ENCODE data around the gene MISP. TPM values are rescaled to one million over a fixed set of nuclear protein-coding genes. Genes with fewer than 3 reads are reported as not detected.

The MISP gene
- total and polyA plus RNA-seq, 2 of the 13 experiments (the other 11 are each of a cell fraction or from before 2014, with no cell fraction given): 0.67 to 1.3 TPM

DNA sequence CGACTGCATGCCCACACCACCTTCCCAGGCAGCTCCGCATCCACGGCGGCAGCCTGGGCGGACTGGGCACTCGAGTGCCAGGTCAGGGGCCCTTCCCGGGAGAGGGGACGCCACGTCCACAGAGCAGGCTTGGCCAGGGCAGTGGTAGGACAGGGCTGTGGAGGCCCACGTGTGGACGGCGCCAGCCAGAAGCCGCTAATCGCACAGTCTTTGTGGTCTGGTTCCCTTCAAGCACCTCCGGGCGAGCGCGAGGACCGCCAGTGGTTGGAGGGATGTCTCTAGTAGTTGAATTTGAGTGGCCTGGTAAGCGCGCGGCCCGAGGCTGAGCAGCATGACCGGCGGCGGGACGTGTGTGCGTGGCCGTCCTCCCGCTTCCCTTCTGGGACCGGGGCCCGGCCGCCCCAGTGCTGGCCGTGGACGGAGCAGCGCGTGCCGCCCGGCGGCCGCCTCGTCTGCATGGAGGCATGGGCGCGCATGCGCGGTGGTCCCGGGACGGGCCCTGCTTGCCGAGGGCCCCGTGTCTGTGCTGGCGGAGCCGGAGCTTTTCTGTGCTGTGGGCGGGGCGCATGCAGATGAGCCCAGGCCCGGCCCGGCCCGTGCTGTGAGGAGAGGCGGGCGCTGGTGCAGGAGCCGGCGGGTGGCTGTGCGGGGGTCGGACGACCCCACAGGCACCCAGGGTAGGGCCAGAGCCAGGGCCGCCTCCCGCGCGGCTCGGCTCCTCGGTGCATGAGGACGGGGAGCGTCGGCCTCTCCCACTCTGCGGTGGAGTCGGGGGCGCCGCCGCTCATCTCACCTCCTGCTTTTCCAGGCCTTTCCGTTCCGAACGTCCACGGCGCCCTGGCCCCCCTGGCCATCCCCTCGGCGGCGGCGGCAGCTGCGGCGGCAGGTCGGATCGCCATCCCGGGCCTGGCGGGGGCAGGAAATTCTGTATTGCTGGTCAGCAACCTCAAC lies 55.0 kb downstream of the MISP start (continued):
- TF ChIP-seq HOXA3 (CRISPR knock-in tag; IDR thresholded peaks at IDR 0.05) (0 out of 2 replicates have a peak, but pooled peaks have one; percentile 47), ZNF136 (CRISPR knock-in tag; IDR thresholded peaks at IDR 0.05; ENCODE audit: low read depth) (no peak)

DNA sequence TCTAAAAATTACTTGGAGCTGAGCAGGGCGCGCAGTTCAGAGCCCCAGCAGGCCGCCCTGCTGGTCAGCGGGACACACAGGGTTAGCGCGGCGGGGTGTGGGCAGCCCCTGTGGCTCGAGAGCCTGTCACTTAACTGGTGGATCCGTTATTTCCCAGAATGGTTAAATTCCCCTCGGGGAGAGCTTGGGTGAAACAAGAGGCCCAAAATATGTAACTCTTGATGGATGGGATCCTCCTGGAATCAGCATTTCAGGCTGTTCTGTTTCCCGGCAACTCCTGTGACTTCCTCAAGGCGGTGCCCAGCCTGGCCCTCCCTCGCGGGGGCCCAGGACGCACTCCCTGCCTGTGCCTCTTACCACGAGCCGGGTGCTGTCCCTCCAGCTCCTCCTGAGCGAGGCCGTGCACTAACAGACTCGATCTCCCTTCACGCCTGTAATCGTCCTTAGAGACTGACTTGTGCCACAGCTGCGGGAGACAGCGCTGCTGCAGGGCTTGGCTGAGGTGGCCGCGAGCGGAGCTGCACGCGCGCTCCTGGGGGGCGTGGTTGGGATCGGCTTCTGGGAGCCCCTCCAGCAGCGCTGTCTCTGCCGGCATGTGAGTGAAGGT lies 56.0 kb downstream of the MISP start:
- intact Hi-C loops (cut with micrococcal nuclease; ENCODE audit: unreplicated experiment): no loop called here
- 98% methylated on average over 25 of the region's 34 CpGs for WGBS (ENCODE audit: low lambda C conversion rate)
- FAIRE-seq (no peak), ATAC-seq (no peak), DNase-seq (ENCODE audit: low spot score) (no peak)
- Histone ChIP-seq H3K27ac (ENCODE audit: extremely low read length, insufficient read depth, low read length) (no peak overlapping the region), H3K9ac (ENCODE audit: insufficient read depth, low read depth, low read length) (no peak overlapping the region), H3K36me3 (replicated peaks in 1 of 2; ENCODE audit: control insufficient read depth in 1 of 2, insufficient read depth in 2 of 2, low read length in 2 of 2) (peaks cover 53 to 96% of the 10 kb centered on the region in 2 experiments; a peak in 4 of 5 replicates), H4K20me1 (ENCODE audit: insufficient read depth, low read length) (peaks cover 85% of the 10 kb centered on the region), H3K27me3 (ENCODE audit: control insufficient read depth in 1 of 2, insufficient read depth in 2 of 2, low read length in 2 of 2) (no peaks in the 10 kb centered on the region), H2AFZ (ENCODE audit: low read length) (no peak overlapping the region), H3K4me3 (replicated peaks in 1 of 3; ENCODE audit: insufficient read depth in 1 of 3, low read depth in 2 of 3, low read length in 3 of 3) (no peak overlapping the region), H3K4me1 (ENCODE audit: insufficient read depth, low read length) (peaks cover 7% of the 10 kb centered on the region), H3K79me2 (ENCODE audit: insufficient read depth, low read length) (peaks cover 55% of the 10 kb centered on the region), H3K9me3 (ENCODE audit: low read length) (no peaks in the 10 kb centered on the region), H3K4me2 (ENCODE audit: low read depth, low read length) (no peak overlapping the region)
- in situ Hi-C loops (cut with HindIII; ENCODE audit: extremely low pct_ligation_motif_present, low pct_unique_long_range_greater_than_20kb): no loop called here
- ChIA-PET CTCF (ENCODE audit: low intra/inter-chr PET ratio, low total read pairs) (no interaction called here), POLR2A (no interaction called here)
- no TSS peak for BruUV-seq (replicated peaks)
- TF ChIP-seq, protein P1, sequence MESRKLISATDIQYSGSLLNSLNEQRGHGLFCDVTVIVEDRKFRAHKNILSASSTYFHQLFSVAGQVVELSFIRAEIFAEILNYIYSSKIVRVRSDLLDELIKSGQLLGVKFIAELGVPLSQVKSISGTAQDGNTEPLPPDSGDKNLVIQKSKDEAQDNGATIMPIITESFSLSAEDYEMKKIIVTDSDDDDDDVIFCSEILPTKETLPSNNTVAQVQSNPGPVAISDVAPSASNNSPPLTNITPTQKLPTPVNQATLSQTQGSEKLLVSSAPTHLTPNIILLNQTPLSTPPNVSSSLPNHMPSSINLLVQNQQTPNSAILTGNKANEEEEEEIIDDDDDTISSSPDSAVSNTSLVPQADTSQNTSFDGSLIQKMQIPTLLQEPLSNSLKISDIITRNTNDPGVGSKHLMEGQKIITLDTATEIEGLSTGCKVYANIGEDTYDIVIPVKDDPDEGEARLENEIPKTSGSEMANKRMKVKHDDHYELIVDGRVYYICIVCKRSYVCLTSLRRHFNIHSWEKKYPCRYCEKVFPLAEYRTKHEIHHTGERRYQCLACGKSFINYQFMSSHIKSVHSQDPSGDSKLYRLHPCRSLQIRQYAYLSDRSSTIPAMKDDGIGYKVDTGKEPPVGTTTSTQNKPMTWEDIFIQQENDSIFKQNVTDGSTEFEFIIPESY (CRISPR knock-in tag; IDR thresholded peaks at IDR 0.05): peak; percentile 74; the same call in 1 of the 2 replicates
- TF ChIP-seq, protein P2, sequence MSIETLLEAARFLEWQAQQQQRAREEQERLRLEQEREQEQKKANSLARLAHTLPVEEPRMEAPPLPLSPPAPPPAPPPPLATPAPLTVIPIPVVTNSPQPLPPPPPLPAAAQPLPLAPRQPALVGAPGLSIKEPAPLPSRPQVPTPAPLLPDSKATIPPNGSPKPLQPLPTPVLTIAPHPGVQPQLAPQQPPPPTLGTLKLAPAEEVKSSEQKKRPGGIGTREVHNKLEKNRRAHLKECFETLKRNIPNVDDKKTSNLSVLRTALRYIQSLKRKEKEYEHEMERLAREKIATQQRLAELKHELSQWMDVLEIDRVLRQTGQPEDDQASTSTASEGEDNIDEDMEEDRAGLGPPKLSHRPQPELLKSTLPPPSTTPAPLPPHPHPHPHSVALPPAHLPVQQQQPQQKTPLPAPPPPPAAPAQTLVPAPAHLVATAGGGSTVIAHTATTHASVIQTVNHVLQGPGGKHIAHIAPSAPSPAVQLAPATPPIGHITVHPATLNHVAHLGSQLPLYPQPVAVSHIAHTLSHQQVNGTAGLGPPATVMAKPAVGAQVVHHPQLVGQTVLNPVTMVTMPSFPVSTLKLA (IDR thresholded peaks at IDR 0.05): no peak
- TF ChIP-seq ZBTB3 (CRISPR knock-in tag; IDR thresholded peaks at IDR 0.05; ENCODE audit: borderline replicate concordance, low read depth): no peak
- no peak for TF ChIP-seq RFX1 (IDR thresholded peaks at IDR 0.05)
- TF ChIP-seq ZNF879 (CRISPR knock-in tag; IDR thresholded peaks at IDR 0.05): no peak
- no peak for TF ChIP-seq FOXC1 (CRISPR knock-in tag; IDR thresholded peaks at IDR 0.05; ENCODE audit: borderline replicate concordance)
- TF ChIP-seq ZNF225 (CRISPR knock-in tag; IDR thresholded peaks at IDR 0.05): no peak
- TF ChIP-seq RBFOX2 (IDR thresholded peaks at IDR 0.05; ENCODE audit: low read depth, low read length): peak; percentile 70
- TF ChIP-seq POLR2AphosphoS5 (IDR thresholded peaks at IDR 0.05; ENCODE audit: low read depth, low read length): peak; percentile 10; the same call in 1 of the 2 replicates
- TF ChIP-seq POLR2G (IDR thresholded peaks at IDR 0.05; ENCODE audit: low read depth, low read length): peak; percentile 46; the same call in 1 of the 2 replicates
- peak; percentile 14; the same call in 1 of the 2 replicates for TF ChIP-seq POLR2AphosphoS2 (IDR thresholded peaks at IDR 0.05; ENCODE audit: low read depth, low read length)
- no peak for TF ChIP-seq NFYC (CRISPR knock-in tag; IDR thresholded peaks at IDR 0.05)
- no peak for TF ChIP-seq RAD51 (IDR thresholded peaks at IDR 0.05; ENCODE audit: borderline replicate concordance)
- no peak for TF ChIP-seq TBL1XR1 (IDR thresholded peaks at IDR 0.05; ENCODE audit: borderline replicate concordance, low read length, partially characterized antibody)
- no peak for TF ChIP-seq ZNF232 (CRISPR knock-in tag; IDR thresholded peaks at IDR 0.05; ENCODE audit: borderline replicate concordance)
- TF ChIP-seq ELF3 (CRISPR knock-in tag; IDR thresholded peaks at IDR 0.05): no peak

Data from HepG2 (cell line).